Measurements from ENCODE around the gene ATPAF1.

- TF ChIP-seq, protein P1, sequence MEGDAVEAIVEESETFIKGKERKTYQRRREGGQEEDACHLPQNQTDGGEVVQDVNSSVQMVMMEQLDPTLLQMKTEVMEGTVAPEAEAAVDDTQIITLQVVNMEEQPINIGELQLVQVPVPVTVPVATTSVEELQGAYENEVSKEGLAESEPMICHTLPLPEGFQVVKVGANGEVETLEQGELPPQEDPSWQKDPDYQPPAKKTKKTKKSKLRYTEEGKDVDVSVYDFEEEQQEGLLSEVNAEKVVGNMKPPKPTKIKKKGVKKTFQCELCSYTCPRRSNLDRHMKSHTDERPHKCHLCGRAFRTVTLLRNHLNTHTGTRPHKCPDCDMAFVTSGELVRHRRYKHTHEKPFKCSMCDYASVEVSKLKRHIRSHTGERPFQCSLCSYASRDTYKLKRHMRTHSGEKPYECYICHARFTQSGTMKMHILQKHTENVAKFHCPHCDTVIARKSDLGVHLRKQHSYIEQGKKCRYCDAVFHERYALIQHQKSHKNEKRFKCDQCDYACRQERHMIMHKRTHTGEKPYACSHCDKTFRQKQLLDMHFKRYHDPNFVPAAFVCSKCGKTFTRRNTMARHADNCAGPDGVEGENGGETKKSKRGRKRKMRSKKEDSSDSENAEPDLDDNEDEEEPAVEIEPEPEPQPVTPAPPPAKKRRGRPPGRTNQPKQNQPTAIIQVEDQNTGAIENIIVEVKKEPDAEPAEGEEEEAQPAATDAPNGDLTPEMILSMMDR (conservative IDR thresholded peaks at IDR 0.05 in 1 of 2, IDR thresholded peaks at IDR 0.05 in 1 of 2; ENCODE audit: low read depth in 1 of 2, low read length in 2 of 2), result no peak
- TF ChIP-seq EZH2 (IDR thresholded peaks at IDR 0.05; ENCODE audit: low read length, missing control alignments), result no peak
Measured at GRCh38 chr1:46599059-46599970, 68.8 kb downstream of the ATPAF1 start.

Data from fibroblast of lung (primary cell).